SW 1271 (cell line): Measurements from ENCODE around the gene DIAPH1.

Source experiments
- DNase-seq, 2 experiments: peaks; one replicate each; lab custom pipeline; 2025; lab: John Stamatoyannopoulos, UW

The DIAPH1 gene

GRCh38 chr5:141618804-141619554 lies at the start of gene DIAPH1:
DIAPH1 (minus strand) TSS chr5:141619000; CDS start chr5:141618914, 86 bp downstream.
- peak; percentile 93 to 97 for DNase-seq

- DNase-seq, result no peak
Observed at GRCh38 chr5:141665995-141666940, 47.5 kb upstream of the DIAPH1 start.

GRCh38 chr5:141664733-141665461 lies 46.1 kb upstream of the DIAPH1 start:
- peak in 1 of 2 experiments; percentile 48 for DNase-seq

- no peak for DNase-seq
Observed at GRCh38 chr5:141663506-141663905, 44.7 kb upstream of the DIAPH1 start.

- DNase-seq, result no peak
Observed at GRCh38 chr5:141662028-141662427, 43.2 kb upstream of the DIAPH1 start.

- DNase-seq, result peak; percentile 34 to 48
Observed at GRCh38 chr5:141657937-141658545, 39.2 kb upstream of the DIAPH1 start.

DNA sequence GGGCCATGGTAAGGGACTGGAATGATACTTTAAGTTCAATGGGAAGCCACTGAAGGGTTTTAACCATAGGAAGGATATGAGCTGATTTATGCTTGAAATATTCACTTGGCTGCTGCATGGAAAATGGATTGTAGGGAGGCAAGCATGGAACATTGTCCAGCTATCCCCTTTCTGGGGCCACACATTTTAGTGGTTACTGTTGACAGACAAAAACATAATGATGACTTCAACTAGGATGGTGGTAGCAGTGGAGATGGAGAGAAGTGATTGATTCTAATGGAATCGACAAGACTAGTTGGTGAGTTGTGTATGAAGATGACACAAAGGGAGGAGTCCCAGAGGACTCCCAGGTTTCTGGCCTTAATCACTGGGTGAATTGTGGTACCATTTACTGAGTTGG lies 38.6 kb upstream of the DIAPH1 start:
- no peak for DNase-seq

DNA sequence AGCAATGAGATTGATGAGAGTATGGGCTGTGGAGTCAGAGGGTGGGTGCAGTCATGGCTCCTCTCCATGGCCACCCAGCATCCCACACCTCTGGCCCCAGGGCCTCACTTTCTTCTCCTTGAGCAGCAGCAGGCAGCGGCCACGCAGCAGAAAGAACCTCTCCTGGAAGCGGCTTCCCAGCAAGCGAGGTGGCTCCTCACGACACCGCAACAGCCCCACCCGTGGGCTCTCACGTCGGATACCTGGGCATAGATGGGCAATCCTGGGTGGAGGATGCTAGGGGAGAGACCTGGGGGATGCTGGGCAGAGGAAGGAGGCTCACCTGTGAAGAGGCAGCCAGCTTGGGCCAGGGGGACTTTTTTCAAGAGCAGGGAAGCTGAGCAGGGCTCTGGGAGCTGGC lies 37.6 kb upstream of the DIAPH1 start:
- DNase-seq, result no peak

GRCh38 chr5:141655020-141655419 lies 36.2 kb upstream of the DIAPH1 start:
- no peak for DNase-seq

DNA sequence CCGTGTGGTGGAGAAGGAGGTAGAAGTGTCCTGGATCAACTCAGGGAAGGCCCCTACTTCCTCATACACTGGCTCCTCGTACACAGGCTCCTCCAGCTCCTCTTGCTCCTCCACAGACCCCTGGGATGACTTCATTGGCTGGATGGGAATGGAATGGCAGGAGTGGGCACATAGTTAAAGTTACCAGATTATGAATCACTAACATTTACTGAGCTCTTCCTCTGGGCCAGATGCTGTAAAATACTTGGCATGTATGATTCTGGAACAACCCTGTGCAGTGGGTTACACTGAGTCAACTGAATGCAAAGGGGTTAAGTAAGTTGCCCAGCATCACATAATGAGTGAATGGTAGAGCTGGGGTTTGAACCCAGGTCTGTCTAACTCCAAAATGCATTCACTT lies 35.5 kb upstream of the DIAPH1 start:
- peak; percentile 15 to 33 for DNase-seq

DNA sequence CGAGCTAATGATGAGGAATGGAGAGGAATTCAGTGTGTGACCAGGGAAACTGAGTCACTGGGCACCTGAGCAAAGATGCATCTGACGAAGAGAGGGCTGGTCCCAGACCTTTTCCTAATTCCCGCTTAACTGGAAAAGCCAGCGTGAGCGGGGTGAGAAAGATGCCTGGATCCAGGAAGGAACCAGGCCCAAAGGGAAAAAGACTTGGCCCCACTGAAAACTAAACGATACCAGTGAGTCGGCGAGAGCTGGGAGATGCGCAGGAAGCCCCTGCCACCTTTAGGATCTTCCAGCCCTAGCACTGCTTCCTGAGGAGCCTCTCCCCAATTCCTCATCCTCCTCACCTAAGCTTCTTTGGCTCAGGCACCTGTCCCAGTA lies 32.9 kb upstream of the DIAPH1 start:
- DNase-seq, result no peak

DNA sequence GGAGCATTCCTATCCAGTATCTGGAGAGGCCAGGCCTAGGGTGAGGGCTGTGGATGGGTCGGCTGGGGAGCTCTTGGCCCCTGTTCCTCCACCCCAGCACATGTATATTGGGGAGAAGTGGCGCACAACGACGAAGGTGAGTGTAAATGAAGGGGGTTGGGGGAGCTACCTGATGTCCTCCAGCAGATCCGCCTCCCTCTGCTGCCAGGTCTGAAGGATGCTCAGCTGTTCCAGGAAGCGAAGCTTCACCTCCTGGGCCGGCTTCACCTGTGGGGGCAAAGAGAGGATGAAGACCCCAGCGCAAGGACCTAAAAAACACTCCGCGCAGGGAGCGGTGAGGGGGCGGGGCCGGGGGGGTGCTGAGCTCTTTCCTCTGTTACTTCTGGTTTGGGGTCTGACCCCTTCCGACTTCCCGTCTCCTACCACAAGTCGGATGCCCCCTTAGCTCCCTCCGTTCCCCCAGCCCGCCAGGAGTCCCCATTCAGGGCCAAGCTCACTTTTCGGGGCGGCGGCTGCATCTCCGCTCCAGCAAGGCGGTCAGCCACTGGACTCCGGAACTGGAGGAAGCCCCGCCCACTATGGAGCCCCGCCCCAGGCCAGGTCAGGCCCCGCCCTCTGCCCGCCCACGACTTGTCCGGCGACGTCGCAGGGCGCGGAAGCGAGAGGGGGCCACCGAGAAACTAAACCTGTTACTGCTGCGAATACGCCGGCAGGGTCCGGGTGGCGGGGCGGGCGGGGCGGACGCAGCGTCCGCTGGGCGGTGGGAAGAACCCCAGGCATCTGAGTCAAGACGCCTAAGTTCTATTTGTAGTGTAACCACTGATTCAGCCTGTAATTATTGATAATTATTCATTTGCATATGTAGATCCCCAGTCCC lies 32.3 kb upstream of the DIAPH1 start, which contains the start of gene FCHSD1:
Gene FCHSD1, minus strand, starts transcription at position 568 of the 877 bp plus-strand sequence. Its CDS starts 50 bp downstream, at position 518.
- peak; percentile 52 to 81 for DNase-seq

GRCh38 chr5:141649972-141650371 lies 31.2 kb upstream of the DIAPH1 start:
- no peak for DNase-seq

DNA sequence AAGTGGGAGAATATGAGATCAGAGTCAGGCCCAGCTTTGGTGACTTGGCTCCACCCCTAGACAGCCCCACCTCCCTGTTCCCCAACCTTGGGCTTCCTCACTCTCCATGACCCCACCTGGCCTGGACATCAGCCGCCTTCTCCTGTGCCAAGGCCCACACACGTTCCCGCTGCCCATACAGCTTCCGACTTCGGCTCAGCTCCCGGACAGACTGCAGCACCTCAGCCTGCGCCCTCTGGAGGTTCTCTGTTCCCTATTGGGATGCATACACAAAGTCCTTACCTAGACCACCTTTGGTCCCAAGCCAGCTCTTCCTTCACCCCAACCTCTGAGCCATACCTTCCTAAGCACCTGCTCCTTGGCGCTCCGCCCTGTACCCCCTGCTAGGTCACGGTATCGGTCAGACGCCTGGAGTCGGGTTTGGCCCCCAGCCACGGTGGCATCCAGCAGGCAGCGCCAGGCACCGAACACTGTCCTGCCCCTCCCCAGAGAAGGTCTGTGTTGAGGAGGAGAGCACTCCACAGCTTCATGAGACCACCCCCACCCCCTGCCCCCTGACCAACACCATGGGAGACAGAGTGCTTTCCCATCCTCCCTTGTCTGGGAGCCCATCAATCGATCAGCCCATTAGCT lies 30.4 kb upstream of the DIAPH1 start:
- no peak for DNase-seq

GRCh38 chr5:141647851-141648250 lies 29.1 kb upstream of the DIAPH1 start:
- no peak for DNase-seq

GRCh38 chr5:141647242-141647641 lies 28.4 kb upstream of the DIAPH1 start:
- no peak for DNase-seq

DNA sequence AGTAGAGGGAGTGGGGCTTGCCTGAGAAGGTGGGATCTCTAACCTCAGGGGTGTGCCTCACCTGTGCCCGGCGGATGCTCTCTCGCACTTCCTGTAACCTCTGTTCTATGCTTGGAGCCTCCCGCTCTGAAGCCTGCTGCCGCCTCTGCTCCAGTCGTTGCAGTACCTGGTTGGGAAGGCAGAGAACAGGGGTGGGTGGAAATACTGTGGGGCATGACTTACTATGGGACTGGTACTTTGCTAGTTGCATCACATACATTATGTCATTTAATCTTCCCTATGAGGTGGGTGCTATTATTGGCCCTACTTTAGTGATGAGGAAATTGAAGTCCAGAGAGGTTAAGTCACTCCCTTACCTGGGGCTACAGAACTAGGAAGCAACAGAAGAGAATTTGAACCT lies 27.2 kb upstream of the DIAPH1 start:
- DNase-seq, result no peak

- DNase-seq, result peak; percentile 43 to 71
Observed at GRCh38 chr5:141641634-141642267, 23.0 kb upstream of the DIAPH1 start.

DNA sequence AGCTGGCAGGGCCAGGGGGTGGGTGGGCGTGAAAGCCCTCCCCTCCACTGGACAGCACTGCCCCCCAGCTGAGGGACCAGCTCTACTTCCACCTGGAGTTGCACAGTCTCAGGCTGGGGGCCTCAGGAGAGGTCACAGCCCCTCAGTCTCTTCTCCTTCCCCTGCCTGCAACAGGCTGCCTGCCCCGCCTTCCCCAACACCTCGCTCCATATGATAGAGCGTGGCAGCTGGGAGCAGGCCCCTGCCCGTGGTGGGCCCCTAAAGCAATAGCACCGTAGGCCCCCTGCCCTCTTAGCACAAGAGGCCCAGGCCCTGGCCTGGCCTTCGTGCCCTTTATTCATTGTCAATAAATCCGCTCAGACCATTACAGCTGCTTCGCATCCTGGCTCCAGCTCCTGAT lies 21.9 kb upstream of the DIAPH1 start:
- no peak for DNase-seq

GRCh38 chr5:141640051-141640415 lies 21.2 kb upstream of the DIAPH1 start:
- no peak for DNase-seq
